Stomach smooth muscle (tissue), 2 donors: Measurements from ENCODE around the gene LDLRAD4.

Source experiments
- H3K27ac ChIP-seq: one replicate; pipeline ENCODE4 v1.7.0; 2013; ENCODE audit warnings: mild to moderate bottlenecking, low read length, inconsistent platforms
- H3K27me3 ChIP-seq, 2 donors: one replicate each; pipeline ENCODE4 v1.7.0; 2013; ENCODE audit warnings: low read length in 2 of 2; ENCODE audit not compliant: insufficient read depth in 2 of 2, control insufficient read depth in 1 of 2
- H3K36me3 ChIP-seq, 2 donors: one replicate each; pipeline ENCODE4 v1.7.0; 2013; ENCODE audit warnings: low read length in 2 of 2; ENCODE audit not compliant: control insufficient read depth in 2 of 2, insufficient read depth in 2 of 2
- H3K4me1 ChIP-seq: one replicate; pipeline ENCODE4 v1.7.0; 2013; ENCODE audit warnings: low read length; ENCODE audit not compliant: control insufficient read depth, insufficient read depth
- H3K4me3 ChIP-seq, 2 donors: one replicate each; pipeline ENCODE4 v1.7.0; 2013; ENCODE audit warnings: low read length in 2 of 2
- H3K9ac ChIP-seq, 2 donors: one replicate each; pipeline ENCODE4 v1.7.0; 2013; ENCODE audit warnings: low read length in 2 of 2, mild to moderate bottlenecking in 1 of 2
- H3K9me3 ChIP-seq, 2 donors: one replicate each; pipeline ENCODE4 v1.7.0; 2013; ENCODE audit warnings: low read length in 2 of 2; ENCODE audit not compliant: control insufficient read depth in 2 of 2
- donor health status: healthy.
- donor health status: Pancreatic carcinoma.

LDLRAD4 gene

GRCh38 chr18:13555192-13555591 is 336.6 kb downstream of the LDLRAD4 start:
- H3K9me3 ChIP-seq = no peaks in the 10 kb centered on the region
- H3K36me3 ChIP-seq = no peaks in the 10 kb centered on the region
- peaks cover 17% of the 10 kb centered on the region for H3K4me1 ChIP-seq
- H3K27me3 ChIP-seq = no peaks in the 10 kb centered on the region
- H3K4me3 ChIP-seq = no peak overlapping the region
- H3K9ac ChIP-seq = no peak overlapping the region
- no peak overlapping the region for H3K27ac ChIP-seq

- Histone ChIP-seq H3K36me3 (no peaks in the 10 kb centered on the region), H3K27ac (no peak overlapping the region)
Observed at GRCh38 chr18:13555865-13556264, 337.3 kb downstream of the LDLRAD4 start.

GRCh38 chr18:13556502-13556901 is 337.9 kb downstream of the LDLRAD4 start:
- Histone ChIP-seq H3K4me1 (peaks cover 6% of the 10 kb centered on the region), H3K9me3 (no peaks in the 10 kb centered on the region), H3K4me3 (no peak overlapping the region), H3K9ac (no peak overlapping the region), H3K27me3 (no peaks in the 10 kb centered on the region), H3K36me3 (no peaks in the 10 kb centered on the region), H3K27ac (no peak overlapping the region)

More at GRCh38 chr18:13555865-13556264, 337.3 kb downstream of the LDLRAD4 start:
- Histone ChIP-seq H3K4me3 (no peak overlapping the region), H3K4me1 (peaks cover 11% of the 10 kb centered on the region), H3K9me3 (no peaks in the 10 kb centered on the region), H3K27me3 (no peaks in the 10 kb centered on the region), H3K9ac (no peak overlapping the region)

- Histone ChIP-seq H3K27me3 (no peaks in the 10 kb centered on the region), H3K27ac (no peak overlapping the region), H3K9ac (no peak overlapping the region), H3K4me3 (no peak overlapping the region), H3K36me3 (no peaks in the 10 kb centered on the region), H3K9me3 (no peaks in the 10 kb centered on the region), H3K4me1 (peaks cover 10% of the 10 kb centered on the region)
Observed at GRCh38 chr18:13558124-13558523, 339.6 kb downstream of the LDLRAD4 start.

GRCh38 chr18:13558790-13559189 is 340.2 kb downstream of the LDLRAD4 start:
- no peaks in the 10 kb centered on the region for H3K27me3 ChIP-seq
- H3K27ac ChIP-seq = no peak overlapping the region
- no peaks in the 10 kb centered on the region for H3K9me3 ChIP-seq
- no peak overlapping the region for H3K4me3 ChIP-seq
- peaks cover 16% of the 10 kb centered on the region for H3K4me1 ChIP-seq
- no peak overlapping the region for H3K9ac ChIP-seq
- no peaks in the 10 kb centered on the region for H3K36me3 ChIP-seq

- H3K27me3 ChIP-seq = no peaks in the 10 kb centered on the region
- H3K36me3 ChIP-seq = no peaks in the 10 kb centered on the region
- H3K4me3 ChIP-seq = no peak overlapping the region
- no peak overlapping the region for H3K9ac ChIP-seq
- peaks cover 23% of the 10 kb centered on the region for H3K4me1 ChIP-seq
- H3K27ac ChIP-seq = no peak overlapping the region
- H3K9me3 ChIP-seq = no peaks in the 10 kb centered on the region
Observed at GRCh38 chr18:13559754-13560153, 341.2 kb downstream of the LDLRAD4 start.

GRCh38 chr18:13560306-13560705 is 341.7 kb downstream of the LDLRAD4 start:
- Histone ChIP-seq H3K36me3 (no peaks in the 10 kb centered on the region), H3K4me3 (no peak overlapping the region), H3K27me3 (no peaks in the 10 kb centered on the region), H3K4me1 (peaks cover 28% of the 10 kb centered on the region), H3K27ac (no peak overlapping the region), H3K9me3 (no peaks in the 10 kb centered on the region), H3K9ac (no peak overlapping the region)

GRCh38 chr18:13562494-13563029 is 344.0 kb downstream of the LDLRAD4 start:
- H3K9me3 ChIP-seq = no peaks in the 10 kb centered on the region
- no peak overlapping the region for H3K9ac ChIP-seq
- H3K36me3 ChIP-seq = no peaks in the 10 kb centered on the region
- H3K4me3 ChIP-seq = no peak overlapping the region
- H3K27ac ChIP-seq = peak overlapping the region; percentile 41
- H3K4me1 ChIP-seq = peaks cover 39% of the 10 kb centered on the region
- H3K27me3 ChIP-seq = no peaks in the 10 kb centered on the region

GRCh38 chr18:13563390-13563805 is 344.8 kb downstream of the LDLRAD4 start:
- Histone ChIP-seq H3K4me1 (peaks cover 39% of the 10 kb centered on the region), H3K9me3 (no peaks in the 10 kb centered on the region), H3K9ac (no peak overlapping the region), H3K27ac (peak overlapping the region; percentile 41), H3K4me3 (no peak overlapping the region), H3K36me3 (no peaks in the 10 kb centered on the region), H3K27me3 (no peaks in the 10 kb centered on the region)

GRCh38 chr18:13564579-13564978 is 346.0 kb downstream of the LDLRAD4 start:
- H3K4me3 ChIP-seq = peak overlapping the region in 1 of 2 donors; percentile 44
- no peaks in the 10 kb centered on the region for H3K9me3 ChIP-seq
- H3K27ac ChIP-seq = no peak overlapping the region
- H3K4me1 ChIP-seq = peaks cover 39% of the 10 kb centered on the region
- H3K9ac ChIP-seq = no peak overlapping the region
- H3K36me3 ChIP-seq = no peaks in the 10 kb centered on the region
- H3K27me3 ChIP-seq = no peaks in the 10 kb centered on the region

- Histone ChIP-seq H3K36me3 (no peaks in the 10 kb centered on the region), H3K27me3 (no peaks in the 10 kb centered on the region), H3K9me3 (no peaks in the 10 kb centered on the region), H3K9ac (no peak overlapping the region), H3K27ac (peak overlapping the region; percentile 18), H3K4me1 (peaks cover 39% of the 10 kb centered on the region), H3K4me3 (peak overlapping the region in 1 of 2 donors; percentile 44)
Observed at GRCh38 chr18:13565228-13565627, 346.7 kb downstream of the LDLRAD4 start.
